ENCODE measurements around the gene TEX261.

DNA sequence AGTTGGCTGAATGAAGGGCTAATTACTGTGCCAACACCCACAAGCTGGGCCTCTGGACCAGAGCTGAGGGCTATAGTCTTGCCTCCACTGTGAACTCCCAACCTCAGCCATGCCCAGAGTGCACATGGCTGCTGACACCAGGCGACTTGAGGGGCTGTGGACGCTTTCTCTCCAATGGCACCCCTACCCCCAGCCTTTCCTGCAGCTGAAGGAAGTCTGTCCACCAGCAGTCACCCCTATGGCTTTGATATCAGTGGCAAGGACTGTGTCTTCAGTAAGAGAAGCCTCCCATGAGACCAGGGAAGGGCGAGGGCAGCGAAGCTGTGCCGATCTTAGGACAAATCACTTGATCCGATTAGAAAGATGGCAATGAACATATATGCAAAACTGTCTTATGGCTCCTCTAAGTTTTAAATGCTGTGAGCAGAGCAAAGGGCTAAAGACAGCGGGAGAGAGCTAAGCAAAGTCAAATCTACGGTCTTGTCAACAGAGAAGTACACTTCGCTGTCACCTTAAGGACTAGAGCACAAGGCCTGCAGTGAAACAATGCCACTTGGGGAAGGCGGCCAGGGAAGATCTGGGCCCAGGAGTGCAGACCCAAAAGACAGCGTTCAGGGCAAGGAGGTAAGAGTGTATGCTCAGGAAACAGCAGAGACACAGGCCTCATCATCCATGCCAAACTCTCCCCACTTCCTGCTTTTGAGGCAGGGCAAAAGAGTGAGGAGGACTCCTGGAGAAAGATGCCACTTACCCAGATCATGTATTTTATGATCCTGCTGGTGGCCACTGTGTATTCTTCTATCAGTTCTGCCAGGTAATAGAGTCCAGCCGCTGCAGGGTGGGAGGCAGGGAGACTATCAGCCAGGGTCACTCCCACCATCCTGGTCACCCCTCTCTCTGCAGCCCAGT is 1.5 kb downstream of the TEX261 start:
- TF ChIP-seq EZH2phosphoT487 (IDR thresholded peaks at IDR 0.05; ENCODE audit: unreplicated experiment) (no peak), EZH2 (IDR thresholded peaks at IDR 0.05; ENCODE audit: low read depth, unreplicated experiment) (no peak), POLR2AphosphoS5 (IDR thresholded peaks at IDR 0.05; ENCODE audit: low read depth) (no peak)
- TF ChIP-seq, protein P1, sequence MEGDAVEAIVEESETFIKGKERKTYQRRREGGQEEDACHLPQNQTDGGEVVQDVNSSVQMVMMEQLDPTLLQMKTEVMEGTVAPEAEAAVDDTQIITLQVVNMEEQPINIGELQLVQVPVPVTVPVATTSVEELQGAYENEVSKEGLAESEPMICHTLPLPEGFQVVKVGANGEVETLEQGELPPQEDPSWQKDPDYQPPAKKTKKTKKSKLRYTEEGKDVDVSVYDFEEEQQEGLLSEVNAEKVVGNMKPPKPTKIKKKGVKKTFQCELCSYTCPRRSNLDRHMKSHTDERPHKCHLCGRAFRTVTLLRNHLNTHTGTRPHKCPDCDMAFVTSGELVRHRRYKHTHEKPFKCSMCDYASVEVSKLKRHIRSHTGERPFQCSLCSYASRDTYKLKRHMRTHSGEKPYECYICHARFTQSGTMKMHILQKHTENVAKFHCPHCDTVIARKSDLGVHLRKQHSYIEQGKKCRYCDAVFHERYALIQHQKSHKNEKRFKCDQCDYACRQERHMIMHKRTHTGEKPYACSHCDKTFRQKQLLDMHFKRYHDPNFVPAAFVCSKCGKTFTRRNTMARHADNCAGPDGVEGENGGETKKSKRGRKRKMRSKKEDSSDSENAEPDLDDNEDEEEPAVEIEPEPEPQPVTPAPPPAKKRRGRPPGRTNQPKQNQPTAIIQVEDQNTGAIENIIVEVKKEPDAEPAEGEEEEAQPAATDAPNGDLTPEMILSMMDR (conservative IDR thresholded peaks at IDR 0.05; ENCODE audit: low read depth in 2 of 2) = no peak

Data from GM23338 (cell line).